GM21619 (cell line): ENCODE measurements around the gene RHOBTB3.
"Not testable (repeated sequence)": the region's sequence is repeated elsewhere in the genome, so short reads cannot be mapped to it uniquely, and the experiment has no call there.

Source experiments
- ATAC-seq: cut with Tn5 transposase; IDR thresholded peaks from one replicate; pipeline ENCODE4 v1.9.1; 2021; ENCODE audit not compliant: unreplicated experiment

The RHOBTB3 gene

GRCh38 chr5:95730730-95731570 lies at the start of gene RHOBTB3:
RHOBTB3 (plus strand) TSS chr5:95731336; CDS start chr5:95731683, 347 bp downstream.
- peak; percentile 37 for ATAC-seq

DNA sequence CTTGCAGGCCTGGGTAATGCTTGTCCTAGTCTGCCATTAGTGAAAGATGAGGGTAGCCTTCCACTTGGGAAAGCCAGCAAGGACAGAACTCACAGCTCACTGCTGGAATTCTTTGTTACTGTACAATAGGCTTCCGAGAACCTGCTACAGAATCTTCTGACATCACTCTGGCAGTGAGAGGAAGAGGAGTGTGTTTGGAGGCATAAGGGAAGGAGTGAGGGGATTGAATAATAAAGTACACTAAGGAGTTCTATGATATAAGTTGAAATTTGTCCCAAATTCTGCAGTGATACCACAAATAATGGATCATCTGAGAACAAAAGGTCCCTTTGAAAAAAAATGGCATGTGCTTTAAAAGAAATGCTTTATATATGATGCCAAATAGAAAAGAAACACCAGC lies 48.2 kb upstream of the RHOBTB3 start, which contains the start of gene SPATA9:
Gene SPATA9, minus strand, starts transcription at position 101 of the 400 bp plus-strand sequence. CDS start 137 bp downstream, outside the sequence.
- ATAC-seq = no peak

DNA sequence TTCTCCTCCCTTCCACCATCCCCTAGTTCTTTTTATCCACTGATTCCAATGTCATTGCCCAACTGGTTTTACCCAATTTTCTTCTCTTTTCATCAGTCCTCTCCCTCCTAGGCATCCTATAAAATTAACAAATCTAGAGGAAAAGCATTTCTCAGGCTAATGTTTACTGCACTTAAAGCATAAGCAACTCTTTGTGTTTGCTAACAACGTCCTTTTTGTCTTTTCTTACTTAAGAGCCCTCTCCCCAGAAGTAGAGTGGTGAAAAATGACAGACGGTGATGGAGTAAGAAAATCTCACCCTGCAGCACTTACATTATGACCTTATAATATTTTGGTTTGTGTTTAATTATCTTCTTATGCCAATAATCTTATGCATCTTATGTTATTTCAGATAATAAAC lies 46.8 kb upstream of the RHOBTB3 start:
- ATAC-seq = no peak

DNA sequence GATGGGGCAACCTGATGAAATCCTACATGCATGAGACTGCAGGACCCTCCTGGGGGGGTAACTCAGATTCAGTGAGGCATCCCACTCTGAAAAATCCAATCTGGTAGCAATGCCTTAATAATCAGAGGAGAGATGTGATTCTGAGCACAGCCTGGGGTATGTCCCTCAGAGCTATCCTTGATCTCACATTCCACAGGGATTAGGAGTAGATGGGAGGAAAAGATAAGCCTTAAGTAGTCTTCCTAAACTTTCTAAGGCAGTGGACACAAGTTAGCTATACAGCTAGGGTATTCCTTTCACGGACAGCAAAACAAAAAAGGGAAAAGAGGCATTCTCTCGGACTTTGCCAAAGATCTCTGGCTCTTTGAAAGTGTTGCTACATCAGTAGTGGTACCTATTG lies 44.5 kb upstream of the RHOBTB3 start:
- no peak for ATAC-seq

- no peak for ATAC-seq
Measured at GRCh38 chr5:95689680-95690079, 41.5 kb upstream of the RHOBTB3 start.

GRCh38 chr5:95690333-95690732 lies 40.8 kb upstream of the RHOBTB3 start:
- no peak for ATAC-seq

DNA sequence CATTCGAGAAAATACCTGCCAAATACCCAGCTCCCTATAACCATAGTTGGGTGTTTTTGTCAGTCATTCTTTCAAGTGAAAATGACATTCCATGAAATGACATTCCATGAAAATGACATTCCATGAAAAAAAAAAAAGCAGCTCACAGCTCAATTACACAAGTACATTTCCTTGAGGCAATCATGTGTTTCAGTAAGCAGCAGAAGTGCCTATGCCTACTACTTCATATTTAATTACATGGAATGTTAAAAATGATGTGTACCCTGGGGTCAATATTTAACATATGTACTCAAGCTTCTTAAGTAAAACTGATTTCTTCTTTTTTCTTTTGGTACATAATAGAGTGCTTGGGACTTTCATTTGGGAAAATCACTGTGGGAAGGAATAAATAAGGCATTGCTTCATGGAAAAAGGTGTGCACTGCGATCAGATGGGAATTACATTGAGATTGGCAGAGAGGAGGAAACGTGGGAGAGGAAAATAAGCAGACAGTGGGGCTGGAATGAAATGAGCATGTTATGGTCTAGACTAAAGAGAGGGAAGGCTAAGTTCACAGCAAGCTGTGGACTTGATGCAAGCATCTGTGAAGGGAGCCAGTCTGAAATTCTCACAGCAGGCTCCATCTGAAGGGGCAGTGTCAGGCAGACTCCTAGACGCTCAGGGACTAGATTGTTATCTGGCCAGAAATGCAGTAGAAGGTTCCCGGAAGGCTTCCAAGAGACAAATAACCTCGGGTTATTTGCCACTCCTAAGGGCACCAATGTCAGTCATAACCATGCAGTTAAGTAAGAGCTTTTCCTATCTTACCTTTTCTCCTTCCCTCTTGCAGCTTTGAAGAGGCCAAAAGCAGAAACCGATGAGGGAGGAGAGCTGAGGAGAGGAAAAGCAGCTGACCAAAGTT lies 33.1 kb upstream of the RHOBTB3 start:
- ATAC-seq = no peak

DNA sequence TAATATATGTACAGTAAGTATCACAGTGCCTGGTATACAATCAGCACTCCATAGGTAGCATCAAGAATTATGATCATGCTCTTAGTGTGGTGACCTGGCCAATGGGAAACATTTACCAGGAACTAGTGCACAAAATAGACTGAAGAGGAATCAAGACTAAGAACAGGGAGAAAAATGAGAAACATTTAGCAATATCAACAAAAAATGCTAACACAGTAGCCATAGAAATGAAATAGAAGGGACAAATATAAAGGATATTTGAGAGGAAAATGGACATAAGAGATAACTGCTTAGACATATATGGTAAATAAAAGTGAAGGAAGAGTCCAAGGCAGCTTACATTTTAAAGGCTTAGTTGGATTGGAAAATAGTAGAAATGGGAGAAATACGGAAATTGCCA lies 31.8 kb upstream of the RHOBTB3 start:
- ATAC-seq = no peak

DNA sequence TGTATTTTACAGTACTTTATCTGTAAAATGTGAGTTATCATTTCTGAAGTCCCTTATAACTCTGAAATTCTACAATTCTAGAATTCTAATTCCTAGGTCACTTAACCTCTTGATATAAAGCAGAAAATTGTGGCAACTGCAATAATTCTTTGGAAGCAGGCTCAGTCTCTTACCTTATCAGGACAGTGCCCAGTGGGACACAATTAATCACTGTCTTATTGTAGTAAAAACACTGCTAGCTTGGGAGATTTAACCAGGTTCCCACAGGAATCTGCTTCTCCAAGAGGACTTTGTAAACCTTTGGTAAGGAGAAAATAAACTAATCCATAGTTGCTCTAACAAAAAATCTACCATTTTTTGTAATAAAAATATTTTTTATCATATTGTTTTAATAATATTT lies 30.1 kb upstream of the RHOBTB3 start:
- ATAC-seq = no peak

- no peak for ATAC-seq
Measured at GRCh38 chr5:95704150-95704549, 27.0 kb upstream of the RHOBTB3 start.

- not testable (repeated sequence) for ATAC-seq
Measured at GRCh38 chr5:95706196-95706595, 24.9 kb upstream of the RHOBTB3 start.

DNA sequence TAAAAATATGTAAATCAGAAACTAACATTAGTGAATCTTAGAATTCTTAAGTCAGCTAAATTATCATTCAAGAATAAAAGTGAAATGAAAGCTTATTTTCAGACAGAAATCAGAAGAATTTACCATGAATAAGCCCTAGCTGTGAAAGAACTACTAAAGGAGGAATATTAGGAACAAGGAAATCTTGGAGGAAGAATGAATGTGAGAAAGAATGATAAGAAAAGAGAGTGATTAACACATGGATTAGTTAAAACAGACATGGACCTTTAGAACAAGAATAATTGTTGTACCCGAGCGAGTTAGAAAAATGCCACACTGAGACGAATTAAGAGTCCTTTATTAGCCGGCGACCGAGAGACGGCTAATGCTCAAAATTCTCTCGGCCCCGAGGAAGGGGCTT lies 24.1 kb upstream of the RHOBTB3 start:
- no peak for ATAC-seq

- not testable (repeated sequence) for ATAC-seq
Measured at GRCh38 chr5:95707534-95708188, 23.5 kb upstream of the RHOBTB3 start.

DNA sequence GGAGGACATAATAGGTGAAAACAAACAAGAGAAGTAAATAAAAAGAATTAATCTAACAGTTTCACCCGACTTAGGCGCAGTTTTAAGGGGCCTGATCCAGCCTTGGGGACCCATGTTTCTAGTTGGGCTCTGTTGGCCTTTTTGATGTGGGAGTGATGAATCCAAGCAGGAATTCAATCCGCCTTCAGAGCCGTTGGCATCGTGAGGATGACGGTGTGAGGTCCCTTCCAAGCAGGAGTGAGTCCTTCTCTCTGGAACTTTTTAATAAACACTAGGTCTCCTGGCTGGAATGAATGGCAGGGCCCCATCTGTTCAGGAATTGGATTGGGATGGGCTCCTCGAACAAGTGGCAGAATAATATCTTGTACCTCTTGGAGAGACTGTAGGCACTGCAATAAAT lies 22.3 kb upstream of the RHOBTB3 start:
- ATAC-seq = no peak

- ATAC-seq = no peak
Measured at GRCh38 chr5:95709967-95710650, 21.0 kb upstream of the RHOBTB3 start.

DNA sequence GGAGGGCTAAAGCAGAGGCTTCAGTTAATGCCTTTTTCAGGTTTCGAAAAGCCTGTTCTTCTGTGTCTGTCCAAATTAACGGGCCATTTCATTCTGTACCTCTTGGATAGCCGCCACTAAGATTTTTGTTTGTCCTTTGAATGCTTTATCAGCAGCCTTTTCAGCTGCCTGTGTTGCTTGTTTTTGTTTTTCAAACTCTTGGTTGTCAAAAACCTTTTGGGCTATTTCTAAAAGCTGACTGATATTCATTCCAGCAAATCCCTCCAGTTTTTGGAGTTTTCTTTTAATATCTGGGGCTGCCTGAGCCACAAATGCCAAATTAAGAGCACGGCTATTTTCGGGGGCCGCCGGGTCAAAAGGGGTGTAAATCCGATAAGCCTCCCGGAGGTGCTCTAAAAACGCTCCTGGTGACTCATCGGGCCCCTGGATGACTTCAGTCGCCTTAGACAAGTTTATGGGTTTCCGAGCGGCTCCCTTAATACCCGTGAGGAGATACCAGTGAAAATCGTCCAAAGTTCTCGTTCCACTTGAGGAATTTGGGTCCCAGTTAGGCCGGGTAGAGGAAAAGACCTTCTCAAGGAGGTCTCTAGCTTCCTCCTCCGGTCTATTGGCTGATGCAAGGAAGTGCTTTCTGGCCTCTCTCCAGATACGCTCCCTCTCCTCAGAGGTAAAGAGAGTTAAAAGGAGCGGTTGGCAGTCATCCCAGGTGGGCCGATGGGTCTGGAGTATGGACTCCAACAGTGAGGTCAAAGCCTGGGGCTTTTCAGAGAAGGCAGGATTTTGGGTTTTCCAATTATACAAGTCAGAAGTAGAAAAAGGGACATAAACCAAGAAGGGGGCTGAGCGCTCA lies 20.3 kb upstream of the RHOBTB3 start:
- not testable (repeated sequence) for ATAC-seq

DNA sequence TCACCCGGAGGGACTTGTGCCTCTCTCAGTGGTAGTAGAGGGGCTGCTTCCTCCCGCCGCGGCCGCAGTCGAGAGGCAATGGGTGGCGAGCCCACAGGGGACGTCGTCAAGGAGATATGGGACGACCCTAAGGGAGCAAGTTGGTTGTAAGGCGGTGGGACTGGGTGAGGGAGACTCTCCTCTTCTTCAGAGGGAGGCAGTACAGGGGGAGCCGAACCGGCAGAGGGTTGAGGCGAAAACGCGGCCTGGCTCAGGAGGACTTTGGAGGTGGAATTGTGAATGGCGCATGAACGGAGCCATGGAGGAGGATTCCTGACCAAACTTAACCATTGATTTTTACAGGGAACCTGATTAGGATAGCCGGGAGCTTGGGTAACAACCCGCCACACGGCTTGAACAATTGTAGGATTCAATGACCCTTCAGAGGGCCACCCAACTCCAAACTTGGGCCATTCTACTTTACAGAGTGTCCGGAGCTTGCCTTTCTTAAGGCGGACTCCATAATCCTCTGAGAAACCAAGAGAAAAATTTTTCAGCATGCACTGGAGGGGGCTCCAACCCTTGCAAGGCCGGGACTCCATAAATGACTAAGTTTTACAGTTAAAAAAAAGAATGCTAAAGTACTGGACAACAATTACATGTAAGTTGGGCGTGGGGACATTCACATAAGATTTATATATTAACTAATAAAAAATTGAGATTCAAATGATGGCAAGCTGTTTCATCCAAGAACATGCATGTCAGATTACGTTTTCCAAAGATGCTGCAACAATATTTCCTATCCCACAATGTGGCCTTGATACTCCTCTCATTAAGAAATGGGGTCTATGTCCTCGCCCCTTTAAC lies 19.4 kb upstream of the RHOBTB3 start:
- ATAC-seq = no peak

DNA sequence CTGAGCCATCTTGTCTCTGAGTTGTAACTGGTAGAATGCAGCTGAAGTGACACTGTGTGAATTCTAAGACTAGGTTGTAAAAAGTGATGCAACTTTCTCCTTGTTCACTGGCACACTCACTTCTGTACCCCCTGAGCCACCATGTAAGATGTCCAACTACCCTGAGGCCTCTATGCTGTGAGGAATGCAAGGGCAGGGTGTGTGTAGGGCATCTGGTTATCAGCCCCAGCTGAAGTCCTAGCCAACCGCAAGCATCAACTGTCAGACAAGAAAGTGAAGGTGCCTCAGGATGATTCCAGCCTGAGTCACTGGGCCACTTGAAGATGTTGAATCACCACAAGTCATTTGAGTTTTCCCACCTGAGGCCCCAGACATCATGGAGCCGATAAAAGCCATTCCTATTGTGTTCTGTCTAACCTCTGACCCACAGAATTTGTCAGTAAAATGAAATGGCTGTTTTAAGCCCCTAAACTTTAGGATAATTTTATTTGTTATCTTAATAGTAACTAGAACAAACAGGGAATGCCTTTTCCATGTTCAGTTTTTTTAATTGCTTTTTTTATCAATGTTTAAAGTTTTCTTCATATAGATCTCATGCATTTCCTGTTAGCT lies 18.7 kb upstream of the RHOBTB3 start:
- ATAC-seq = no peak
